ENCODE results near the gene VEGFB.
A peak's percentile ranks its signal among the peaks of the same experiment; 100 is the strongest.

VEGFB gene

DNA sequence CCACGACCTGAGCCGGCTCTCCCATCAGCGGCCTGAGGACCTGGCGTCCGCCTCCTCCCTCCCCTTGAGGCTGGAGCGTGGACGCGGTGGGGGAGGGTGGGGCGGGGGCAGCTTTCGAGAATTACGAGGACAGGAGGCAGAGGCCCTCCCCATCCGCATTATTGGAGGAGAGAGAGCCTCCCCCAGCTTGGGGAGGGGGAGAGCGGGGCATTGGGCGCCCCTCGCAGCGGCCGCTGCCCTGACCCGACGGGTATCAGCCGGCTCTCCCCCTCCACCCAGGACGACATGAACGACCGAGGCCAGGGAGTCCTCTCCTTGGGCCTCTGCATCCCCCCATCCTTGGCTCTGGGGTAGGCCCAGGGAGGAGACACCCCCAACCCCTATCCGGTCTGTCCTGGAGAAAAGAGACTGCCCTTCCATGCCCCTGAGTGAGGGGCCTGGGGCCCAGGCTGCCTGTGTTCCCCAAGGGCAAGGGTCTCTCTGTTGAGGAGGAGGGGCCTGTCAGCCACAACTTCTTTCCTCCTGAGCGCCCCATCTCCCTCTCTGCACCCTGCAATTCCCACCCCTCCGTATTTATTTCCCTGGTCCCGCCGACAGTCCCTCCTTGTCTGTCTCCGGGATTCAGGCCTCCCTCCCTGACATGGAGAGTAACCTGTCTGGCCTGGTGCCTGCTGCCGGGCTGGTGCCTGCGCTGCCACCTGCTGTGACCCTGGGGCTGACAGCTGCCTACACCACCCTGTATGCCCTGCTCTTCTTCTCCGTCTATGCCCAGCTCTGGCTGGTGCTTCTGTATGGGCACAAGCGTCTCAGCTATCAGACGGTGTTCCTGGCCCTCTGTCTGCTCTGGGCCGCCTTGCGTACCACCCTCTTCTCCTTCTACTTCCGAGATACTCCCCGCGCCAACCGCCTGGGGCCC, 51.8 kb downstream of the VEGFB start:
- peak overlapping the region; percentile 71 for H3K4me3 ChIP-seq (ENCODE audit: low read depth, low read length)
- DNase-seq (ENCODE audit: low read depth), result no peak
- TF ChIP-seq, protein P1, sequence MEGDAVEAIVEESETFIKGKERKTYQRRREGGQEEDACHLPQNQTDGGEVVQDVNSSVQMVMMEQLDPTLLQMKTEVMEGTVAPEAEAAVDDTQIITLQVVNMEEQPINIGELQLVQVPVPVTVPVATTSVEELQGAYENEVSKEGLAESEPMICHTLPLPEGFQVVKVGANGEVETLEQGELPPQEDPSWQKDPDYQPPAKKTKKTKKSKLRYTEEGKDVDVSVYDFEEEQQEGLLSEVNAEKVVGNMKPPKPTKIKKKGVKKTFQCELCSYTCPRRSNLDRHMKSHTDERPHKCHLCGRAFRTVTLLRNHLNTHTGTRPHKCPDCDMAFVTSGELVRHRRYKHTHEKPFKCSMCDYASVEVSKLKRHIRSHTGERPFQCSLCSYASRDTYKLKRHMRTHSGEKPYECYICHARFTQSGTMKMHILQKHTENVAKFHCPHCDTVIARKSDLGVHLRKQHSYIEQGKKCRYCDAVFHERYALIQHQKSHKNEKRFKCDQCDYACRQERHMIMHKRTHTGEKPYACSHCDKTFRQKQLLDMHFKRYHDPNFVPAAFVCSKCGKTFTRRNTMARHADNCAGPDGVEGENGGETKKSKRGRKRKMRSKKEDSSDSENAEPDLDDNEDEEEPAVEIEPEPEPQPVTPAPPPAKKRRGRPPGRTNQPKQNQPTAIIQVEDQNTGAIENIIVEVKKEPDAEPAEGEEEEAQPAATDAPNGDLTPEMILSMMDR (IDR thresholded peaks at IDR 0.05; ENCODE audit: low read depth, low read length, missing control alignments), result peak; percentile 21

DNA sequence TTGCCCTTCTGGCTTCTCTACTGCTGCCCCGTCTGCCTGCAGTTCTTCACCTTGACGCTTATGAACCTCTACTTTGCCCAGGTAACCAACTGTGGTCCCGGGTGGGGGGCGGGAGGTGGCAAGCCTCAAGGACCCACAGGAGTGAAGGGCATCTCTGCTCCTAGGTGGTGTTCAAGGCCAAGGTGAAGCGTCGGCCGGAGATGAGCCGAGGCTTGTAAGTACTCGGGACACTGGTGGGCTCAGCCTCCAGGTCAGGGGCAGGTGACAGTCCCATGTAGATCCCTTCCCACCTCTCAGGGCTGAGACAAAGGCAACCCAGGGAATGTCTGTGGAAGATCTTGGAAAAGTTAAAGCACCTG, 52.4 kb downstream of the VEGFB start:
- H3K4me3 ChIP-seq (ENCODE audit: low read depth, low read length), result no peak overlapping the region
- DNase-seq (ENCODE audit: low read depth), result no peak
- TF ChIP-seq, protein P1 (IDR thresholded peaks at IDR 0.05; ENCODE audit: low read depth, low read length, missing control alignments), result no peak

DNA sequence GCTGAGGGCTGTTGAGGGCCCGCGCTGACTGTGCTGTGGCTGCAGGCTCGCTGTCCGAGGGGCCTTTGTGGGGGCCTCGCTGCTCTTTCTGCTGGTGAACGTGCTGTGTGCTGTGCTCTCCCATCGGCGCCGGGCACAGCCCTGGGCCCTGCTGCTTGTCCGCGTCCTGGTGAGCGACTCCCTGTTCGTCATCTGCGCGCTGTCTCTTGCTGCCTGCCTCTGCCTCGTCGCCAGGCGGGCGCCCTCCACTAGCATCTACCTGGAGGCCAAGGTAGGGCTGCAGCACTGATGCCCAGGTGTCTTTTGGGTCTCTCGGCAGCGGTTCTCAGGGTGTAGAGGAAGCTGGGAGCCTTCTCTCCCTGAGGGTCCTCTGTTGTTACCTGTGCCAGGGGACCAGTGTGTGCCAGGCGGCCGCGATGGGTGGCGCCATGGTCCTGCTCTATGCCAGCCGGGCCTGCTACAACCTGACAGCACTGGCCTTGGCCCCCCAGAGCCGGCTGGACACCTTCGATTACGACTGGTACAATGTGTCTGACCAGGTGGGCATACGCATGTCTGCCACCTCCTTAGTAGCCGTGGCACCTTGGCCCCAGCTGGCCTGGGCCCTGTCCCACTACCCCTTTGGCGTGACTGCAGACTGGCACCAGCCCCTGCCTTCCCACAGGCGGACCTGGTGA, 53.4 kb downstream of the VEGFB start:
- no peak overlapping the region for H3K4me3 ChIP-seq (ENCODE audit: low read depth, low read length)
- no peak for DNase-seq (ENCODE audit: low read depth)

DNA sequence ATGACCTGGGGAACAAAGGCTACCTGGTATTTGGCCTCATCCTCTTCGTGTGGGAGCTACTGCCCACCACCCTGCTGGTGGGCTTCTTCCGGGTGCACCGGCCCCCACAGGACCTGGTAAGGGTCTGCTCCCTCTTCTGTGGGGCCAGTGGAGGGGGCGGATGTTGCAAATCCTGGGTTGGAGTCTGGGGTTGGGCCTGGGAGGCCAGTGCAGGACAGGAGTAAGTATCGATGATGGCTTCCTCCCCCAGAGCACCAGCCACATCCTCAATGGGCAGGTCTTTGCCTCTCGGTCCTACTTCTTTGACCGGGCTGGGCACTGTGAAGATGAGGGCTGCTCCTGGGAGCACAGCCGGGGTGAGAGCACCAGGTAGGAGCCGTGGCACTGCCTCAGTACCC, 54.0 kb downstream of the VEGFB start:
- no peak overlapping the region for H3K4me3 ChIP-seq (ENCODE audit: low read depth, low read length)
- TF ChIP-seq, protein P1 (IDR thresholded peaks at IDR 0.05; ENCODE audit: low read depth, low read length, missing control alignments), result no peak
- DNase-seq (ENCODE audit: low read depth), result no peak

More for the DNA sequence above, 53.4 kb downstream of the VEGFB start:
- TF ChIP-seq, protein P1 (IDR thresholded peaks at IDR 0.05; ENCODE audit: low read depth, low read length, missing control alignments), result no peak
